Activated CD8-positive, alpha-beta memory T cell treated with anti-CD3 and anti-CD28 coated beads, Interleukin-2, amount 10 ng/mL, durations not matched to agents 7 days and 5 days (primary cell): ENCODE measurements around the gene RACK1. TPM values are rescaled to one million over a fixed set of nuclear protein-coding genes. Genes with fewer than 3 reads are reported as not detected.

Experiments used
- ATAC-seq: fragments of 150-1000 bp; cut with Tn5 transposase; one replicate; pipeline ENCODE4 v1.10.0; 2021; ENCODE audit warnings: moderate library complexity
- CTCF ChIA-PET: fragments of 350-600 bp; sonication (Branson Sonifier 250); formaldehyde crosslinking; loops from one replicate; lab custom pipeline; 2021; ENCODE audit warnings: antibody characterized with exemption; lab: Charles Lee
- DNase-seq: peaks from one replicate; pipeline ENCODE4 v3.0.0-alpha.2; 2020
- H3K27ac Mint-ChIP-seq: one replicate; pipeline ENCODE4 v1.8.0; 2021; ENCODE audit warnings: mild to moderate bottlenecking, mixed read lengths
- H3K27me3 Mint-ChIP-seq: one replicate; pipeline ENCODE4 v1.8.0; 2021; ENCODE audit warnings: mixed read lengths
- H3K36me3 Mint-ChIP-seq: one replicate; pipeline ENCODE4 v1.8.0; 2021; ENCODE audit warnings: mild to moderate bottlenecking, mixed read lengths
- H3K4me1 Mint-ChIP-seq: one replicate; pipeline ENCODE4 v1.8.0; 2021; ENCODE audit warnings: mixed read lengths
- H3K4me3 Mint-ChIP-seq: one replicate; pipeline ENCODE4 v1.8.0; 2021; ENCODE audit warnings: mild to moderate bottlenecking, moderate library complexity, mixed read lengths
- H3K9me3 Mint-ChIP-seq: one replicate; pipeline ENCODE4 v1.8.0; 2022; ENCODE audit warnings: low read depth, mixed read lengths
- total RNA-seq, 2 experiments: library from RNA; stranded (reverse); gene quantifications; one replicate each; pipeline ENCODE4 v1.2.3, GENCODE V29; 2021

The RACK1 gene
- total RNA-seq, 2 experiments from 2014 or later = 1,565 to 1,861 TPM

DNA sequence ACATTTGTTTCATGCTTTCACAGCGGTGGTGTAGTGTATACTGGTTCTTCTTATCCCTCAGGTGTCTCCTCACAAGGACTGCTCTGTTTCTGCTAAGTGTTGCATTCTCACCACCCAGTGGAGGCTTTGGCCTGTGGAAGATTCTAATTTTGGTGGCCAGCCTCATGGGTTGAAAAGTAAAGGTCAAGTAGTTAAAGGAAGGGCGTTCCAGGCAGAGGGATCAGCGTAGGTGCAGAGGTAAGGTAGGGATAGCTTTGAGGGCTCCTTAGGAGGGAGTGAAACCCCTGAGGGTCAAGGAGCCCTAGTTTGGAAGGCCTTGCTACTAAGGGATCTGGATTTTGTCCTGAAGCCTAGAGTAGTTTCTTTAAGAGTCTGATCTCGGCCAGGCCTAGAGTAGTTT is 4.6 kb upstream of the RACK1 start:
- Mint-ChIP-seq H3K27ac (peak overlapping the region; percentile 98), H3K36me3 (peaks cover 28% of the 10 kb centered on the region), H3K27me3 (no peaks in the 10 kb centered on the region), H3K4me1 (peaks cover 63% of the 10 kb centered on the region), H3K4me3 (peak overlapping the region; percentile 94), H3K9me3 (no peaks in the 10 kb centered on the region)
- CTCF ChIA-PET = interaction anchor here (0.8 to 8.5 kb wide), 4 partner anchors 12 to 64 kb away, joined by 3 to 49 read pairs (median 4); partner anchors contain the start of gene TRIM52
- ATAC-seq (no peak), DNase-seq (no peak)

DNA sequence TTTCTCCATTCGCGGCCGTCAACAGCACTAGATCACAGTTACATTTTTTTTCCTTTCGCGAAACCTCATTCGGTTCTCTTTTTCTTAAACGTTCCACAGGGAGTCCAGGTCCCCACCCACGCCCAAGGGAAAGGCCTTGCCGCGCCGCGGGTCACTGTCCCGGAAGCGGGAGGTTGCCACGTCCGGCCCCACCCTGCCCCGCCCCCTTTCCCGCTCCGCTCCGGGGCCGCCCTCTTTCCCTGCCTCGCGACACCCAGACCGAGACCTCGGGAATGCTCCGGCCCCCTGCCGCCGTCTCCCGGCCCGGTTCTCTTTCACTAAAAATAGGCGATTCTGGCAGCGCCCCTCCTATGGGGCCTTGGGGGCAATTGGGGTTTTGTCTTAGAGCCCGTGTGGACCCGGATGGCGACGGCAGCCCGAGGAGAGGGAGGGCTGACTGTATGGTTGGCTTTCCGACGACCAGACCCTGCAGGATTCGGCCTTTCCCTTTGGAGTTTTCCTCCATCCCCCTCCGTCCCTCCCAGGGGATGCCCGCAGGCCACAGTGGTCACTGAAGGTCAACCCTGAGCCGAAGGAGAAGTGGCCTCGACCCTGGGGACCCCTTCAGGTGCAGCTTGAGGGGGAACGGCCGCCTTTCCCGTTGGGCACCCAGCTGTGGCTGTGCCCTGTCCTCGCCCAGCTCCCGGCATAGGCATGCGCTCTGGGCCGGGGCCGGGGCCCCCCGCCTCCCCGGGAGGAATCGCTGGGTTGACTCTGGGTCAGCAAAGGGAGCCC is 2.8 kb upstream of the RACK1 start:
- CTCF ChIA-PET = interaction anchor here (8.5 kb wide), 1 partner anchor 14 kb away, joined by 49 read pairs; the partner anchor contains the start of gene TRIM52
- Mint-ChIP-seq H3K27ac (peak overlapping the region; percentile 98), H3K4me1 (peaks cover 62% of the 10 kb centered on the region), H3K27me3 (no peaks in the 10 kb centered on the region), H3K9me3 (no peaks in the 10 kb centered on the region), H3K4me3 (peak overlapping the region; percentile 94), H3K36me3 (peaks cover 40% of the 10 kb centered on the region)
- DNase-seq (peak; percentile 89), ATAC-seq (peak; percentile 62)

DNA sequence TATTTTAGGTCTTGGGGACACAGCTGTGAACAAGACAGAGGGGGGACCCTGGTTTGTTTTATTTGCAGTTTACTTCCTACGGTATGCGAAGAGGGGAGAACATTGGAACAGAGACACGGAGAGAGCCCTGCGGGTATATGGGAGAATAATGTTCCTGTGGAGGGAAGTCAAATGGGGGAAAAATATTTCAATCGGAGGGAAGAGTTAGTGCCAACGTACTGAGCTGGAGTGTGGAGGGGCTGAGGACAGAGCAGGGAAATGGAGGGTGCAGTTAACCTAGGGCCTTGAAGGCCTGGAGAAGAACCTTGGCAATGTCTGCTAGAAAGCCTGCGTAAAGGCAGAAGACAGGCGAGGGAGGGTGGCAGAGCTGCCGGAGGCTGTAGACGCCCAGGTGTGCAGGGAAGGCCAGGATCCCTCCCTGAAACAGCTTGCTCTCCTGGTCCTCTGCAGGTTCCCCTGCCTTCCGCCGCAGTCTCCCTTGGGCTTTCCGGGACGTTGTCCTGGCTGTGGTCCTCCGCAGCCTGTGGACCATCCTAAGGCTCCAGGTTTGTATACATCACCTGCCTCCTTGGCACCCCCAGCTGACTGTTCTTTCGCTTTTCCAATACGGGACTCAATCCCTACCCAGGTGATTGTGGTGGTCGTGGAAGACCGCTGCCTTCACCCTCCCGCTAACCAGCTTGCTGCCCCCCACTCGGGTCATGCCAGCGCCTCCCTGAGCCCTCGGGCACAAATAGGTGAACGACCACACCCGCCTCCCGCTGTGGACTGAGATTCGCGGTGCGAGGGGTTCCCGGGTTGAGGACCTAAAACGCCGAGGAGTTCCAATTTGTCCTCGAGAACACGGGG is 1.9 kb upstream of the RACK1 start:
- CTCF ChIA-PET = interaction anchor here (0.7 to 8.5 kb wide), 6 partner anchors 9 to 61 kb away, joined by 3 to 49 read pairs (median 3); partner anchors contain the start of gene TRIM52
- peaks cover 45% of the 10 kb centered on the region for H3K36me3 Mint-ChIP-seq
- ATAC-seq = no peak
- DNase-seq = no peak
- H3K27ac Mint-ChIP-seq = peak overlapping the region; percentile 98
- H3K9me3 Mint-ChIP-seq = no peaks in the 10 kb centered on the region
- H3K27me3 Mint-ChIP-seq = no peaks in the 10 kb centered on the region
- H3K4me3 Mint-ChIP-seq = peak overlapping the region; percentile 94
- peaks cover 65% of the 10 kb centered on the region for H3K4me1 Mint-ChIP-seq

DNA sequence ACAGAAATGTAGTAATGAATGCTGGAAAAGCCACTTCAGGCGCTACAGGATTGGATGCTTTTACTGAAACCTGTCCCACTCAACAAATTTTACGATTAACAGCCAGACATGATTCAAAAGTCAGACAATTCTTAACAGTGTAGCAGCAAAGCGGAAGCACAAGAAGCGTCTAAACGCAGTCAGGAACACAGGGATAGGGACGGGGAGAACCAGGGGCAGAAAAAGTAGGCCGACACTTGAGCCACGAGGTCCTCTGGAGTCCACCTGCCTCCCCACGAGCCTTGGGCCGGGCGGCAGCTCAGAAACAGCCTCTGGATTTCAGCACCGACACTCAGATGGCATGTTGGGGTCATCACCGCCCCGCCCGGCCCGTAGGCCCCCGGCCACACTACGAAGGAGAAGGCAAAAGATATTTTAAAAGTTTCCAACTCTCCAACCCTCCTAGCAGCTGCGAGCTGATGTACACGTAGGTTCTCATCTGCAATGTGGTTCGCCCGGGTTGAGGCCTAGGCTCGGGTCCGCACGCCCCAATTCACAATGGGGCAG is 615 bp downstream of the RACK1 start:
- H3K27ac Mint-ChIP-seq = peak overlapping the region; percentile 95
- ATAC-seq = no peak
- CTCF ChIA-PET = interaction anchor here (0.8 to 2.7 kb wide), 5 partner anchors 8 to 20 kb away, joined by 3 to 18 read pairs (median 6); partner anchors contain the start of genes TRIM41 and TRIM52
- H3K27me3 Mint-ChIP-seq = no peaks in the 10 kb centered on the region
- H3K4me3 Mint-ChIP-seq = peak overlapping the region; percentile 94
- H3K4me1 Mint-ChIP-seq = peaks cover 62% of the 10 kb centered on the region
- peaks cover 57% of the 10 kb centered on the region for H3K36me3 Mint-ChIP-seq
- H3K9me3 Mint-ChIP-seq = no peaks in the 10 kb centered on the region
- DNase-seq = no peak

DNA sequence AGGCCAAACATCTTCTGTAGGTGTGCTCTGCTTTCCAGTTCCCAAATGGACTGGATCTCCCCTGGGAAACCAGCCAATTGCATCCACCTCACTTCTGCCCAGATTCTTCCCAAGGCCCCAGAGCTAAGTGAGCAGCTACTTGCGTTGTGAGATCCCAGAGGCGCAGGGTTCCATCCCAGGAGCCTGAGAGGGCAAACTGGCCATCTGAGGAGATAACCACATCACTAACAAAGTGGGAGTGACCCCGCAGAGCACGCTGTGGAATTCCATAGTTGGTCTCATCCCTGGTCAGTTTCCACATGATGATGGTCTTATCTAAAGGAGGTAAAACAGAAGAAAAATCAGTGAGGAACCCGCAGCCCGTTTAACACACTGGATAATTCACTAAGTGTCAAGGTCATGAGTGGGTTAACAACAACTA is 1.7 kb downstream of the RACK1 start:
- H3K4me3 Mint-ChIP-seq = peak overlapping the region; percentile 94
- H3K9me3 Mint-ChIP-seq = no peaks in the 10 kb centered on the region
- H3K36me3 Mint-ChIP-seq = peaks cover 65% of the 10 kb centered on the region
- no peaks in the 10 kb centered on the region for H3K27me3 Mint-ChIP-seq
- peak overlapping the region; percentile 95 for H3K27ac Mint-ChIP-seq
- DNase-seq (no peak), ATAC-seq (no peak)
- CTCF ChIA-PET = interaction anchor here (0.7 to 2.7 kb wide), 4 partner anchors 16 to 25 kb away, joined by 3 to 18 read pairs (median 8); partner anchors contain the start of genes TRIM41 and TRIM52
- H3K4me1 Mint-ChIP-seq = peaks cover 62% of the 10 kb centered on the region

DNA sequence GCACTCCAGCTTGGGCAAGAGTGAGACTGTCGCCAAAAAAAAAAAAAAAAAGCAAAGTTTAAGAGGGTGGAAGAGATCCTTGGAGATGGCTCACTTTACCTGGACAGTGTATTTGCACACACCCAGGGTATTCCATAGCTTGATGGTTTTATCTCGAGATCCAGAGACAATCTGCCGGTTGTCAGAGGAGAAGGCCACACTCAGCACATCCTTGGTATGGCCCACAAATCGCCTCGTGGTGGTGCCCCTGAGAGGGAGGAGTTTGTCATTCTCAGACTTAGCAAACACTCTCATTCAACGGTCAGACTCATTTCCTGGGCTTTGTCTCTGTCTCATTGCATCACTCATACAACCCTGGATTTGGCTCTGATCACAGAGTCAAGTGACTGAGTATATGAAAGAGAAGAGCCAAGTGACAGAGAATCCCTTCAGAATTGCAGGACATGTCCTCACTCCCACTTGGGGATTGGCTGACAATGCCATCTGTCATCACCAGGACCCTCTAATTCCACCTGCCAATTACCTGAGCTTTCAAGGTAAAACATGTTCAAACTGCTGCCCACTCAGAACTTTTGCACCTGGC is 2.2 kb downstream of the RACK1 start:
- H3K4me3 Mint-ChIP-seq = peak overlapping the region; percentile 94
- DNase-seq = peak; percentile 83

DNA sequence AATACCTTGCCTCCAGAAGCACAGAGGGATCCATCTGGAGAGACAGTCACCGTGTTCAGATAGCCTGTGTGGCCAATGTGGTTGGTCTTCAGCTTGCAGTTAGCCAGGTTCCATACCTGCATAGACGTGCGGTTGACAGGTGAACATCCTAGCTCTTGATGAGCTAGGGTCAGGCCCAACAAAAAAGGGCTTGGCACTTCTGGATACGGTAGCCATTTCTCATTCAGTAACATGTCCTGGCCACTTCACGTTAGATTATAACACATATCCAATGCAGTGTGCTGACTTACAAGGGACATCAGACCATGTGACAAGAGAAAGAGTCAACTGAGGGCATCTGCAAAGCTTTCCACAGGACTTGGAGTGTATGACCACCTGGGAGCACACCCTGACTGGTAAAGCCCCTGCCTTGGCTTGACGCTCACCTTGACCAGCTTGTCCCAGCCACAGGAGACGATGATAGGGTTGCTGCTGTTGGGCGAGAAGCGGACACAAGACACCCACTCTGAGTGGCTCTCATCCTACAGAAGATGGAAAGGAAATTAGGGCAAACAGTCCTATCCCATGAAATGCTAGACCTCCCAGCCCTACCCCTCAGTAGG is 4.5 kb downstream of the RACK1 start:
- Mint-ChIP-seq H3K36me3 (peaks cover 84% of the 10 kb centered on the region), H3K4me1 (peaks cover 49% of the 10 kb centered on the region), H3K27me3 (no peaks in the 10 kb centered on the region), H3K27ac (peak overlapping the region; percentile 68), H3K4me3 (no peak overlapping the region), H3K9me3 (no peaks in the 10 kb centered on the region)
- no peak for DNase-seq
- CTCF ChIA-PET = no interaction called here
- no peak for ATAC-seq

More for the DNA sequence above, 2.2 kb downstream of the RACK1 start:
- Mint-ChIP-seq H3K27me3 (no peaks in the 10 kb centered on the region), H3K27ac (peak overlapping the region; percentile 95), H3K9me3 (no peaks in the 10 kb centered on the region), H3K4me1 (peaks cover 62% of the 10 kb centered on the region), H3K36me3 (peaks cover 70% of the 10 kb centered on the region)
- ATAC-seq = peak; percentile 45
- CTCF ChIA-PET = interaction anchor here (0.7 to 2.7 kb wide), 4 partner anchors 15 to 57 kb away, joined by 3 to 18 read pairs (median 4); partner anchors contain the start of gene TRIM41

DNA sequence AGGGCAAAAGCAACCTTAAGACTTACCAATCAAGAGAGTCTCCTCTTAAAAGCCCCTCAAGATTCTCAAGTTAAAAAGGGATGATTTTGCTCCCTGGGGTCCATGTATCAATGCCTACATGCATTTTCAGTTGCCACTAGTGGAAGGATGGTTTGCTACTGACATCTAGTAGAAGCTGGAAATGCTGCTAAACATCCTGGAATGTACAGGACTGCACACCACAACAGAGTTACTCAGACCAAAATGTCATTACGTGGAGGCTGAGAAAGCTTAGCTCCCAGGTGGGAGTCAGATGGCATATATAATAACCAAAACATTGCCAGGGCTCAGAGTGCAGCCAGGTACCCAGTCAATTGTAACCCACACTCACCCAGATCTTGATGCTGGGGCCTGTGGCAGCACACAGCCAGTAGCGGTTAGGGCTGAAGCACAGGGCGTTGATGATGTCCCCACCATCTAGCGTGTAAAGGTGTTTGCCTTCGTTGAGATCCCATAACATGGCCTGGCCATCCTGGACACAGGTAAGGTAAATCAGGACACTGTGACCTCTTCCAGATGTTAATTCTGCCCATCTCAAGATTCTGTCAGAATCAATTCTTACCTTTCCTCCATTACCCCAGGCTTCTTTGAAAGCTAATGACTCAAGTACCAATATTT is 5.8 kb downstream of the RACK1 start:
- Mint-ChIP-seq H3K36me3 (peaks cover 79% of the 10 kb centered on the region), H3K9me3 (no peaks in the 10 kb centered on the region), H3K4me3 (no peak overlapping the region), H3K27ac (peak overlapping the region; percentile 31), H3K27me3 (no peaks in the 10 kb centered on the region), H3K4me1 (peaks cover 47% of the 10 kb centered on the region)
- DNase-seq (no peak), ATAC-seq (no peak)
- CTCF ChIA-PET = interaction anchor here (1.4 kb wide), 1 partner anchor 10 kb away, joined by 3 read pairs; no protein-coding TSS in a partner anchor

DNA sequence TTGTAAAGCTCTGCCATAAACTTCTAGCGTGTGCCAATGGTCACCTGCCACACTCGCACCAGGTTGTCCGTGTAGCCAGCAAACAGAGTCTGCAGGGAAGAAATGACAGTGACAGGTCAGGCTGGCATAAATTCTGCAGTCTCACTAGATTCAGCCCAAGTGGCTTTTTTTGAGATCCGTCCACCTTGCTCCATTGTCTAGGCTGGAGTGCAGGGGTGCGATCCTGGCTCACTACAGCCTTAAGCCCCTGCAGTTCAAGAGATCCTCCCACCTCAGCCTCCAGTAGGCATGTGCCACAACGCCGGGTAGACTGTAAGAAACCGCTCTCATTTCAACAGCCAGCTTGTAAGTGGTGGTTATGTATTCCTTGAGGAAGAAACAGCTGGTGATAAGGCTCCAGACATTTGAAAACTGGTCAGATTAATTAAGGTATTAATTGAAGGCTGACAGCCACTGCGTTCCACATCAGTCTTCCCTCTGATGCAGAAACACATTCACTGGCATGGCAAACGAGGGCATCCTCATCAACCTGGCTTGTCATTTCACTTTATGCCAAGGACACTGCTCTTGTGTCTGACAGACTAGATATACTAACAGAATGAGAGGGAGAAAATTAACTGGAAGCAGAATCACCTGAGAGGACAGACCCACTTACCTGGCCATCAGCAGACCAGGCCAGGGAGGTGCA is 6.6 kb downstream of the RACK1 start:
- Mint-ChIP-seq H3K27me3 (no peaks in the 10 kb centered on the region), H3K9me3 (no peaks in the 10 kb centered on the region), H3K36me3 (peaks cover 74% of the 10 kb centered on the region), H3K4me3 (no peak overlapping the region), H3K27ac (peak overlapping the region; percentile 11), H3K4me1 (peaks cover 43% of the 10 kb centered on the region)
- no peak for DNase-seq
- ATAC-seq = no peak
- CTCF ChIA-PET = interaction anchor here (1.4 kb wide), 1 partner anchor 10 kb away, joined by 3 read pairs; no protein-coding TSS in a partner anchor

DNA sequence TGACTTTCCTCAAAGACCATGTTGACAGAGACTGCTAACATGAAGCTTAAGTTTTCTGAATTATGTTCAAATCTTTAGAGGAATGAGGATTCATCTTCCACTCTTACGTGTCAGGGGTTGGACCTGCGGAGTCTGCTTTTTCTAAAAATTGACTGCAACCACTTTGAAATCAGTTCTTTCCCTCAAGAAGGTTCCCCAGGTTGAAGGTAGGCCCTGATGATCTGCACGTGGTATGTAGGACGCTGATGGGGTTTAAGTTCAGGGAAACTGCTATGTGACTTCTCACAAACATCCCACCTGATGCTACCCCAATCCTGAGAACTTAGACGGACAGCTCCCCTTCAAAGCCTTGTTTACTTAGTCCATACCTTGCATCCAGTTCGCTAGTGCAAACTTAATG is 7.2 kb downstream of the RACK1 start:
- ATAC-seq = no peak

DNA sequence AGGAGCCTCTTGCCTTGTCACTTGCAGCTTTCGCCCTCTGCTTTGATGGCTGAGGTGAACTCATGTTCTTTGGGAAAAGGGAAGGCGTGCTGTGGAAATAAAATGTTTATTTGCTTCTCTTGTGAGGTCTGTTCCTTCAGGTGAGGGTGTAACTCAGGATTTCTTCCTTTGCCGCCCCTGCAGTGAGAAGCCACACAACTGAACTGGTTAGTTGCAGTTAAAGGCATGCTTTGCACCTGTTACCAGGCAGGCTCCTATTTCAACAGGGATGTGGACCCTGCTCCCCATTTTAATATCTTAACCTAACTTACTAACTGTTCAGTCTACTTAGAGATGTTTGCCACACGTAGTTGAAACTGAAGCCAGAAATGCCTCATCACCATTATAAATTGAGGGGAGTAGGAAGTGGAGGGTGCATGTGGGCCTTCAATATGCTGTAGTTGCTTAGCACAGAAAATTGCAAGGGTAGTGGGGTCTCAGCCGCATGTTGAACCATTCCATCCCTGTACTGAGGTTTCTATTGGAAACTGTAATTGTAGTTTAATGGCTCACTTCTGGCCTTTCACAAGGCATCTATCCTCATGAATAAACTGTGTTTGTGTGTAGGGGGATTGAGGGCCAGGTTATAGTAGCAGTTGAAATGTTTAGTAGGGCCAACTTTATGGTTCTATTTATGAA is 7.9 kb downstream of the RACK1 start:
- H3K27ac Mint-ChIP-seq = peak overlapping the region; percentile 59

More for the DNA sequence above, 7.2 kb downstream of the RACK1 start:
- DNase-seq = no peak
- no peaks in the 10 kb centered on the region for H3K27me3 Mint-ChIP-seq
- peaks cover 37% of the 10 kb centered on the region for H3K4me1 Mint-ChIP-seq
- CTCF ChIA-PET = interaction anchor here (1.4 kb wide), 1 partner anchor 9 kb away, joined by 3 read pairs; no protein-coding TSS in a partner anchor
- H3K4me3 Mint-ChIP-seq = no peak overlapping the region
- H3K9me3 Mint-ChIP-seq = no peaks in the 10 kb centered on the region
- H3K36me3 Mint-ChIP-seq = peaks cover 70% of the 10 kb centered on the region
- peak overlapping the region; percentile 45 for H3K27ac Mint-ChIP-seq

More for the DNA sequence above, 7.9 kb downstream of the RACK1 start:
- Mint-ChIP-seq H3K9me3 (no peaks in the 10 kb centered on the region), H3K36me3 (peaks cover 68% of the 10 kb centered on the region), H3K27me3 (no peaks in the 10 kb centered on the region), H3K4me1 (peaks cover 30% of the 10 kb centered on the region), H3K4me3 (no peak overlapping the region)
- CTCF ChIA-PET = interaction anchor here (0.8 to 1.4 kb wide), 3 partner anchors 8 to 15 kb away, joined by 3 to 6 read pairs (median 3); partner anchors contain the start of gene RACK1
- ATAC-seq (no peak), DNase-seq (no peak)
